ENCODE data around the gene MSH4.
"Not testable (repeated sequence)": the region's sequence is repeated elsewhere in the genome, so short reads cannot be mapped to it uniquely, and the experiment has no call there.

MSH4 gene

DNA sequence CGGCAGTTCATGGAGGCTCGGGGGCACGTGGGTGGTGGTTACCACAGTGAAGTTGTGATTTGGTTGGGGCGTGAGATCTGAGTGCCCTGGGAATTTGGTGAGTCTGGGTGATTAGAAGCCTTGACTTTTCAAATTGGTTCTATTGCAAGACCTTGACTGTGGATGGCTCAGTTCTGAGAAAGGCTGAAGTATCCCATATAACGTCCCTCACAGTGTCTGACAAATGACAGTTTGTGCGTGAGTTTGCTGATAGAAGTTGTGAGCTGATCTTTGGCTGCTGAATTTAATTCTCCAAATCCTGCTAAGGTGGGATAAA, 549 bp downstream of the MSH4 start:
- no peak for FAIRE-seq

DNA sequence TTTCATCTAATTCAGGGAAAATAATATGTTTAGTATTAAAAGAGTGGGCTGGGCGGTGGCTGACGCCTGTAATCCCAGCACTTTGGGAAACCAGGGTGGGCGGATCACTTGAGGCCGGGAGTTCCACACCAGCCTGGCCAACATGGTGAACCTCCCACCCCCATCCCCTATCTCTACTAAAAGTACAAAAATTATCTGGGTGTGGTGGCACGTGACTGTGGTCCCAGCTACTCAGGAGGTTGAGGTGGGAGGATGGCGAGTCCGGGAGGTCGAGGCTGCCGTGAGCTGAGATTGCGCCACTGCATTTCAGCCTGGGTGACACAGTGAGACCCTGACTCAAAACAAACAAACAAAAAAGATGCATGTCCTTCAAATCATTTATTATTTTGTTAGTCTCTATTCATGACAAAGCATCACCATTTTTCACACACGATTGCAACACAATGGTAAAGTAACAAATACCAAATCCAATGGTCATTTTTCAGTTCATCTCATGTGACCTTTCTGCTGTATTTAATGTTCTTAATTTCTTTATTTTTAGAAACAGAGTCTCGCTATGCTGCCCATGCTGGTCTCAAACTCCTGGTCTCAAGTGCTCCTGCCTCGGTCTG, 1.0 kb downstream of the MSH4 start:
- no peak for FAIRE-seq

DNA sequence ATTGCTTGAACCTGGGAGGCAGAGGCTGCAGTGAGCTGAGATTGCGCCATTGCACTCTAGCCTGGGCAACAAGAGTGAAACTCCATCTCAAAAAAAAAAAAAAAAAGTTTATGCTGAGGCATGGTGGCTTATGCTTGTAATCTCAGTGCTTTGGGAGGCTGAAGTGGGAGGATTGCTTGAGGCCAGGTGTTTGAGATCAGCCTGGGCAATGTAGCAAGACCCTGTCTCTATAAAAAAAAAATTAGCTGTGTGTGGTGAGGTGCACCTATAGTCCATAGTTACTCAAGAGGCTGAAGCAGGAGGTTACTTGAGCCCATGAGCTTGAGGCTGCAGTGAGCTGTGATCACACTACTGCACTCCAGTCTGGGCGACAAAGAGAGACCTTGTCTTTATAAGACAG, 4.8 kb downstream of the MSH4 start:
- FAIRE-seq: not testable (repeated sequence)

DNA sequence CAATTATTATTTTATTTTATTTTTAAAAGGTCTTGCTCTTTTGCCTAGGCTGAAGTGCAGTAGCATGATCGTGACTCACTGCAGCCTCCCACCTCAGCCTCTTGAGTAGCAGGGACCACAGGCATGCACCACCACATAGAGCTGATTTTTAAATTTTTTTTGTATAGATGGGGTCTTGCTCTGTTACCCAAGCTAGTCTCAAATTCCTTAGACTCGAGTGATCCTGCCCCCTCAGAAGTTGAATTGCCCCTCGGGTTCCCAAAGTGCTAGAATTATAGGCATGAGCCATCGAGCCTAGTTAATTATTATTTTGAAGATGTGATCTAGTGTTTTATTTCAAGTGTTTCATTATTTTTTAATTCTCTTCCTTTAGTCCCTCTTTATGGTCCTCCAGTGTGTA, 12.2 kb downstream of the MSH4 start:
- FAIRE-seq: no peak

DNA sequence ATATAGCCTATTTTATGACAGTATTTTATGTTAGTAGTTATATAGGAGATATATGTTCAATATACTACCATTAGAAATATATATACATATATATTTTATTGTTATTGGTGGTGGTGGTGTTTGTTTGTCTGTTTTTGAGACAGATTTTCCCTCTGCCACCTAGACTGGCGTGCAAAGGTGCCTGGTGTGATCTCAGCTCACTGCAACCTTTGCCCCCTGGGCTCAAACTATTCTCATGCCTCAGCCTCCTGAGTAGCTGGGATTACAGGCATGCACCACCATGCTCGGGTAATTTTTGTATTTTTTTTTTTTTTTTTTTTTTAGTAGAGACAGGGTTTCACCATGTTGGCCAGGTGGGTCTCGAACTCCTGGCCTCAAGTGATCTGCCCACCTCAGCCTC, 13.4 kb downstream of the MSH4 start:
- FAIRE-seq: not testable (repeated sequence)

DNA sequence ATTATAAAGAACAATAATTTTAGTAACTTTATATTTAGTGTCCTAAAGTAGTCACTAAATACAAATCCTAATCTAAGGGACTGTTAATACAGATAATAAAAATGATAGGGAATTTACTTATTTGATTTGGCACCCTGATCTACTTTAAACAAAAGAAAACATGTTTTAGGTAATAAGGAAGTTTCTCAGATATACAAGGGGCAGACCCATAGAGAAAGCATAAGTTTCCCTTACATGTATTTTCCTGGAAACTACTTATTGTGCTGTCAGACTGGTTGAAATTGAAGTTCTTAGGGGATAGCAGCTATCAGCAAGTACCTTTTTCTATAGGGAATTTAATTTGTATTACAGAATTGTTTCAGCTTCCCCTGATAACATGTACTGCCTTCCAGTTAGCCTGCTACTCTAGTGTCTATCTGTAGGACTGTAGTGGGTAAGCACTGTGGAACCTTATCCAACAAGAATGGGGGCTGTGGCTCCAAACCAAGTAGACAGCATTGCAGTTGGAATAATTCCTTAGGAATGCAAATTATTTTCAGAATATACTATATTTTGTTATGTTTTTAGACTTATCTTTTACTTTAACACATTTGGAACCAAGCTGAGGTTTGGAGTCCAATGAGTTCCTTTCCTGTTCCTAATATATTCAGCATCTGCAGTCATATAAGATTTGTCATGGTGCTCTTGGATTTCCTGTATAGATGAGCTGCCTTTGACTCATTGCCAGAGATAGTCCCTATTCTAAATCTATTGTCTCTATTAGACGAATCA, 14.7 kb downstream of the MSH4 start:
- no peak for FAIRE-seq

DNA sequence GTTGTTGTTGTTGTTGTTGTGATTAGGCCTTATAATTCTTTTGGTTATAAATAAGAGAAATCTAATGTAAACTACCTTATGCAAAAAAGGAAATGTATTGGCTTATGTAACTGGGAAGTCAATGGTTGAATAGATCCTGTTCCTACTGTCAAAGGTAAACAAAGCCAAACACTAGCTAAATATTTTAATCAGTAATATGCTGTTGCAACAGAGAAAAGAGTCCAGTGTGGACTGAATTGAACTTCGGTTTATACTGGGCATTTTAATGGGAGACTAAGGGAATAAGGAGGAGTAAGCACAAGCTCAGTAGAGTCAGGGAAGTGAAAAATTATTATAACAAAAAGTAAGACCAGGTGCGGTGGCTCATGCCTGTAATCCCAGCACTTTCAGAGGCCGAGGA, 15.4 kb downstream of the MSH4 start:
- no peak for FAIRE-seq

DNA sequence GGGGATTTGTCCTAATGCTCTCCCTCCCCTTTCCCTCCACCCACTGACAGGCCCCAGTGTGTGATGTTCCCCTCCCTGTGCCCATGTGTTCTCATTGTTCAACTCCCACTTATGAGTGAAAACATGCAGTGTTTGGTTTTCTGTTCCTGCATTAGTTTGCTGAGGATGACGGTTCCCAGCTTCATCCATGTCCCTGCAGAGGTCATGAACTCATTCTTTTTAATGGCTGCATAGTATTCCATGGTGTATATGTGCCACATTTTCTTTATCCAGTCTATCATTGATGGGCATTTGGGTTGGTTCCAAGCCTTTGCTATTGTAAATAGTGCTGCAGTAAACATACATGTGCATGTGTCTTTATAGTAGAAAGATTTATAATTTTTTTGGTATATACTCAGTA, 26.9 kb downstream of the MSH4 start:
- FAIRE-seq: not testable (repeated sequence)

DNA sequence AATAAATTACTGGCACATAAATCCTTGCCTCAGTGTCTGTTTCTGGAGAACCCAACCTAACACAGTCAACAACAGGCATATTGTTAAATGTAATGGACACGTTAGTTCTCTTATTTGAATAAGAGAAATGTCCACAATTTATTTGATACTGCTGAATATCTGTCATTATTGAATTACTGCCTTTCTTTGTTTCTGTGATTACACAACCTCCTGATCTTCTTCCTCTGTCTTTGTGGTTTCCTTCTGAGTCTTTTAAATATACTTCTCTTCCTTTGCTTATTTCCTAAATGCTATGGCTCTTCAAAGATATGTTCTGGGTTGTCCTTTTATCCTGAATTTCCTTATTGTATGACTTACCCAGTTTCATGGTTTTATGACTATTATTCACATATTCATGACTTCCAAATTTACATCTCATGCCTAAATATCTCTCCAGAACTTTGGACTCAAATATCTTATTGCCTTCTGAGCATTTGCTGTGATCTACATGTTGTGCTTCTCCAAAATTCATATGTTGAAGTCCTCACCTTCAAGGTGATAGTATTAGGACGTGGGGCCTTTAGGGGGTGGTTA, 39.9 kb downstream of the MSH4 start:
- FAIRE-seq: no peak

DNA sequence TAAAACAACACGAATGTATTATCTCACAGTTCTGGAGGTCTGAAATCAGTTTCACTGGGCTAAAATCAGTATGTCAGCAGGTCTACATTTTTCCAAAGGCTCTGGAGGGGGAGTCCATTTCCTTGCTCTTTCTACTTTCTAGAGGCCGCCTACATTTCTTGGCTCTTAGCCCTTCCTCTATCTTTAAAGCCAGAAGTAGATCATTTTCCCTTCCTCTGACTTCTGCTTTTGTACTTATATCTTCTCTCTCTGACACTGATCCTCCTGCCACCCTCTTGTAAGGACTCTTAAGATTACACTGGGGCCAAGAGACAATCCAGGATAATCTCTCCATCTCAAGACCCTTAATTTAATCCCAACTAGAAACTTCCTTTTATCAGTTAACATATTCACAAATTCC, 41.4 kb downstream of the MSH4 start:
- FAIRE-seq: no peak

DNA sequence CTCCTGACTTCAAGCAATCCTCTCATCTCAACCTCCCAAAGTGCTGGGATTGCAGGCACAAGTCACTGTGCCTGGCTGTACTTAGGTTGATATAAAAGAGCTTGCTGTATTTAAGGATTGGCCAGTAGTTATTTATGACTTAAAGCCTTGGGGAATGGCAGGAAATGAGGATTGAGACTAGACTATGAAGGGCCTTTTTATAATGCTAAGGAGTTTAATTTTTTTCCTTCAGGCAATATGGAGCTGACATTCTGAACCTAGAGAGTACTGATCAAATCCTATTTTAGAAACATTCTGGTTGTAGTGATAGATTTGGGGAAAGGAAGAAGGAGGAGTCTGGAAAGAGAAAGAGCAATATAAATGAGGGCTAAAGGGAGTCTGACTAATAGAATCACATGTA, 44.7 kb downstream of the MSH4 start:
- no peak for FAIRE-seq

DNA sequence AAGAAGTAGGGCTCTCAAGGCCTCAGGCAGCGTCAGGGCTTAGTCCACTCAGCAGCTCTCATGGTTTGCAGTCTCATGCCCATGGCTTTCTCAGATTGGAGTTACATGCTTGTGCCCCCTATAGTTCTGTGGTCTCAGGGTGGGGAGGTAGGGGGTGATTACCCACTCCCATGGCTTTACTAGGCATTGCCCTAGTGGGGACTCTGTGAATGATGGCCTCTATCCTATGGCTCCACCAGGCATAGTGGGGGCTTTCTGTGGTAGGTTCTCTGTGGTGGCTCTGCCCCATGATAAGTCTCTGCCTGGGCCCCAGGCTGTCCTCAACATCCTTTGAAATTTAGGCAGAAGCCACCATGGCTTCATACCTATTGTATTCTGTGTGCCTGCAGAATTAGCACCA, 48.9 kb downstream of the MSH4 start:
- FAIRE-seq: no peak

DNA sequence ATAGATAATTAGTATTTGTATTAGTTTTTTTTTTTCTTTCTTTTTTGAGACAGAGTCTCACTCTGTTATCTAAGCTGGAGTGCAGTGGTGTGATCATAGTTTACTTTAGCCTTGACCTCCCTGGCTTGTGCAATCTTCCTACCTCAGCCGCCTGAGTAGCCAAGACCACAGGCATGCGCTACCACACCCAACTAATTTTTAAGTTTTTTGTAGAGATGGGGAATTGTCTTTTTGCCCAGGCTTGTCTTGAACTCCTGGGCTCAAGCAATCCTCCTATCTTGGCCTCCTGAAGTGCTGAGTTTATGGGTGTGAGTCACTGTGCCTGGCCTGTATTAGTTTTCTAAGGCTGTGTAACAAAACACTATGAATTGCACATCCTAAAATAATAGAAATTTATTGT, 58.3 kb downstream of the MSH4 start:
- no peak for FAIRE-seq

DNA sequence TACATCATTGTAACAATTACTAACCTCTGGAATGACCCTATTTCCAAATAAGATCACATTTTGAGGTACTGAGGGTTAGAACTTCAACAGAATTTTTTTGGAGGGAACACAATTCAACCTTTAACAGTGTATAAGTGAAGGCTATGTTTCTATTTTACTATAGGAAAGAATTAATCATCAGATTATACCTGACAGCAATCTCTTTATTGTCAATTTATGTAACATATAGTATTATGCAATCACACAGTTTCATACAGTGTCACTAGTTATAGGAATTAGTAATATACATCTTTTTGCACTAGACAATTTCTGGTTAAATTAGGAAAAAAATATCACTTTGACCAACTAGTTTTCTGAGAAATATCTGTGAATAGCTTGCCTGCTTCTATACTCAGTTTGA, 59.1 kb downstream of the MSH4 start:
- no peak for FAIRE-seq

DNA sequence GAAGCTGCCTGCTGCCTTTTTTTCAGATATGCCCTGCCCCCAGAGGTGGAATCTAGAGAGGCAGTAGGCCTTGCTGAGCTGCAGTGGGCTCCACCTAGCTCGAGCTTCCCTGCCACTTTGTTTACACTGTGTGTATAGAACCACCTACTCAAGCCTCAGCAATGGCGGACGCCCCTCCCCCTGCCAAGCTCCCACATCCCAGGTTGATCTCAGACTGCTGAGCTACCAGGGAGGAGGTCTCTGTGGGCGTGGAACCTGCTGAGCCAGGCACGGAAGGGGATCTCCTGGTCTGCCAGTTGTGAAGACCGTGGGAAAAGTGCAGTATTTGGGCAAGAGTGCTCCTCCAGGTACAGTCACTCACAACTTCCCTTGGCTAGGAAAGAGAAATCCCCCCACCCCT, 65.1 kb downstream of the MSH4 start:
- no peak for FAIRE-seq

DNA sequence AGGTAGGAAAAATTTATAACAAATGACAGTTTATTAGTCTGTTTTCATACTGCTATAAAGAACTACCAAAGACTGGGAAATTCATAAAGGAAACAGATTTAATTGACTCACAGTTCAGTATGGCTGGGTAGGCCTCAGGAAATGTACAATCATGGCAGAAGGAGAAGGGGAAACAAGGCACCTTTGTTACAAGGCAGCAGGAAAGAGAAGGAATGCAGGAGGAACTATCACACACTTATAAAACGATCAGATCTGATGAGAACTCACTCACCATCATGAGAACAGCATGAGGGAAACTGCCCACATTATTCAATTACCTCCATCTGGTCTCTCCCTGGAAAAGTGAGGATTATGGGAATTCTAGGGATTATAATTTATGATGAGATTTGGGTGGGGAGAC, 74.3 kb downstream of the MSH4 start:
- no peak for FAIRE-seq

DNA sequence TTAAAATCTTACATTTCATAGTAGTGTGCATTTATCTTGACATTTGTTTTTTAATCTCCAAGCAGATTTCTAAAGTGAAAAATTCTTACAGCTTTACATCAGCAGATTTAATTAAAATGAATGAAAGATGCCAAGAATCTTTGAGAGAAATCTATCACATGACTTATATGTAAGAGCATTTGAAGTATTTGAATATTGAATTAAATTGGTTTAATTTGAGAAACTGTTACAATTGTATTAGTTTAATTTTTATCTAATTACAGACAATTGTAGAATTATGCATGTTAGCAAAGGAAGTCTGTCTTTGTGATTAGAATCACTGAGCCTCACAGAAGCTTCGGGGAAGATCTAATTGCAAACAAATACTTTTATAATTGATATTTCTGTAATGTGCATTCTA, 83.3 kb downstream of the MSH4 start:
- no peak for FAIRE-seq

DNA sequence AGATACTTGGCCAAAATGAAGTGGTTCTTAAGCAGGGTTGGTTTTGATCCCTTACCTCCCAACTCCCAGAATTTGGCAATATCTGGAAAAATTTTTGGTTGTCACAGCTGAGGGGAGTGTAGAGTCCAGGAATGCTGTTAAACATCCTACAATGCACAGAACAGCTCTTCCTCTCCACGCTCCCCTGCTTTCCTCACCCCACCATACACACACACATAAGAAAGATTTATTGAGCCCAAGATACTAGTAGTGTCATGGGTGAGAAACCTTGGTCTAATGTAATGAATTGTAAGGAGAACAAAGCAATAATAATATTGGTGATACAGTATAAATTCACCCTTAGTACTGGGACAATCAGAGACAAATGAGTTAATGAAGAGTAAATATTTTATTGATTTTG, 87.8 kb downstream of the MSH4 start:
- FAIRE-seq: no peak

DNA sequence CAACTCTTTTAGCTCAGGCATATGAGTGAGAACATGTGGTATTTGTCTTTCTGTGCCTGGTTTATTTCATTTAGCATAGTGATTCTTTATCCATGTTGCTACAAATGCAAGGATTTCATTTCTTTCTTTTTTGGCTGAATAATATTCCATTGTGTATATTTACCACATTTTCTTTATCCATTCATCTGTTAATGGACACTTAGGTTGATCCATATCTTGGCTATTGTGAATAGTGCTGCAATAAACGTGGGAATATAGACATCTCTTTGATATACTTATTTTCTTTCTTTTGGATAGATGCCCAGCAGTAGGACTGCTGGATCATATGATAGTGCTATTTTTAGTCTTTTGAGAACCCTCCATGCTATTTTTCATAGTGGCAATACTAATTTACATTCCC, 104.7 kb downstream of the MSH4 start:
- no peak for FAIRE-seq

DNA sequence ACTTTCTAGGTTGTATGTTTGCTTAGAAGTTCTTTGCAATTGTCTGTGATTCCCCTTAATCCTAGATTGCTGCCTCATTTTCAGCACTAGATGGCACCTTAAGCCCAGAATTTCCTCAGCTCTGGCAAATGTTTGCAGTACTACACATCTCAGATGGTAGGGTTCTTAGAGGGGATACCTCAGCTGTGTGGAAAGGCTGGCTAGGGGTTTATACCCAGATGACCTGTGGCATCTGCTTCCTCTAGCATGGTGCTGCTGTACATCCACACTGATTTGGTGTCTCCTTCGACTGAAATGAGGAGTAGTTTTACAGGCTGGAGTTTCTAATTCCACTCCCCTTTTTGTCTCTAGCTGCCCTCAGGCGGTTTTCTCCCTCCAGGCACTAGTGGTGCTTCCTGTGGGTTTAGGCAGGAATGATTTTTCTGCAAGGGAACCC, 112.1 kb downstream of the MSH4 start:
- no peak for FAIRE-seq

DNA sequence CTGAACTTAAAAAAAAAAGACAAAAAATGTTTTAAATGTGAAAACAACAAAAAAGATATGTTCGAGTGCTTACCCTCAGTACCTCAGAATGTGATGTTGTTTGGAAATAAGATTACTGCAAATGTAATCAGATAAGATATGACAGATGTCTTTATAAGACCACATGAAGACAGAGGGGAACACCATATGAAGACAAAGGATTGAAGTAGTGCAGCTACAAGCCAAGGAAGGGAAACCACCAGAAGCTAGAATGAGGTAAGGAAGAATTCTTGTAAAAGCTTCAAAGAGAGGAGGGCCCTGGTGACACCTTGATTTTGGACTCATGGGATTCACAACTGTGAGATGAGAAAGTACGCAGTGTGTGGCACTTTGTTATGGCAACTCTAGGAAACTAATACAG, 120.2 kb downstream of the MSH4 start:
- FAIRE-seq: no peak

DNA sequence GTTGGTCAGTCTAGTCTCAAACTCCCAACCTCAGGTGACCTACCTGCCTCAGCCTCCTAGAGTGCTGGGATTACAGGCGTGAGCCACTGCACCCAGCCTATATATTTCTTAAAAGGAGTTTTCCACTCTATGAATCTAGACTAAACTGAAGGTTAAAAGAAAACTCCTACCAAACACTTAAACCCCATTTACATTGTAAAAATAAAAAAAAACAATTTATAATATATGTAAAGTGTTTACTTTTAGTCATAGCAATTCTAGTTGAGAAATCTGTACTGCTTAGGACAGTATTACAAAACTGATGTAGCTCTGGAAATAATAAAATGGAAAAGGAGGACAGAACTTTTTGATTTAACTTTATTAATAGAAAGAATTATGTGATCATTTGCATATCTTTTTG, 126.0 kb downstream of the MSH4 start:
- FAIRE-seq: no peak

DNA sequence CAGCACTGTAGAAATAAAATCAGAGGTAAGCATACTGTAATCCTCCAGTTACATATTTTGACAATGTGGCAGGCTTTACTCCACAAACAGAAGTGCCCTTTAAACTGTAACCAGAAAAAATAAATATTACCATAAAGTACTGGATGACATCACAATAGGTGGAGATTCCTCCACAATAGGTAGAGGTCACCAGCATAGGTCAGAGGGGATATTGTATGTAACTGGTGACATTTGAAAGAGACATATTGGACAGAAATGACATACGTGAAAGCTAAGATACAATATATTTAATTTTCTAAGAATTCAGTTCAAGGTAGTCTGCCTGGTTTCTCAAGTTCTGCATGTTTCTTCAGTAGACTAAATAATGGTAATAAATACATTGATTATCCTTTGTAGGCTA, 135.6 kb downstream of the MSH4 start, which contains the start of gene ASB17:
Gene ASB17 (minus strand): TSS at position 101 of the 400 bp plus-strand sequence. CDS start 113 bp downstream, outside the sequence.
- no peak for FAIRE-seq

DNA sequence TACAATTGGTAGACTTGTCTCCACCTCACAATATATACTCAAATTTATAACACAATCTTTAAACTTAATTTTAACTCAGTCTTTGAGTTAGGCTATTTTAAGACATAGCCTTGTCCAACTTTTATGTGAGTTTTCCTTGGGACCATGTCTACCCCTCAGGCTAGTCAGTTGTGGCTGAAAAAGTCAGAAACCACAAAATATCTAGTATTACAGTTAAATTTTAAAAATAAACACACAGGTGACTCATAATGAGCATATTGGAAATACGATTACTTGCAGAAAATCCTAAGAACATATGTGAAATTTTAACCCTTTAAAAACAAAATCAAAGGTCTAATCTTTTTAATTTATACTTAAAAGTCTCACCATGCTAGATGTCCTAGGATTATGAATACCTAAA, 140.4 kb downstream of the MSH4 start:
- FAIRE-seq: no peak

DNA sequence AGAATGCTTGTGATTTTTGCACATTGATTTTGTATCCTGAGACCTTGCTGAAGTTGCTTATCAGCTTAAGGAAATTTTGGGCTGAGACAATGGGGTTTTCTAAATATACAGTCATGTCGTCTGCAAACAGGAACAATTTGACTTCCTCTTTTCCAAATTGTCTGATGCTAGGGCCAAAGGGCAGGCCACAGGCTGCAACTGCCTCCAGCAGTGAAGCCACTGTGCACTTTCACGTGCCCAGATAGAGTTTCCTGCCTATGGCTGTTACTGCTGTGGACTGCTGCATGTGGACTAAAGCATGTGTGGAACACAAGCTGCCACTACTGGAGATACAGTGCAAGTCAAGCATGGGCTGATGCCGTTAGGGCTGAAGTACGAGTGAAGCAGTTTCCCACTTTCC, 146.4 kb downstream of the MSH4 start:
- not testable (repeated sequence) for FAIRE-seq

All from endometrium (tissue), 2 donors.